GM19463 (cell line): ENCODE results near the gene TMEM145.

Source experiments
- ATAC-seq: cut with Tn5 transposase; IDR thresholded peaks from one replicate; pipeline ENCODE4 v1.9.1; 2021; ENCODE audit warnings: mild to moderate bottlenecking, moderate library complexity; ENCODE audit not compliant: unreplicated experiment

The TMEM145 gene

GRCh38 chr19:42357290-42357689 is 44.2 kb downstream of the TMEM145 start:
- ATAC-seq: no peak

- no peak for ATAC-seq
These were observed 47.9 kb downstream of the TMEM145 start for GRCh38 chr19:42360787-42361544.

- ATAC-seq: no peak
These were observed 48.4 kb downstream of the TMEM145 start for GRCh38 chr19:42361545-42361910.

- ATAC-seq: no peak
These were observed 49.2 kb downstream of the TMEM145 start for GRCh38 chr19:42362342-42362741.

GRCh38 chr19:42362891-42363440 is 49.9 kb downstream of the TMEM145 start:
- ATAC-seq: no peak

GRCh38 chr19:42363614-42364346 is 50.7 kb downstream of the TMEM145 start:
- no peak for ATAC-seq

GRCh38 chr19:42366673-42367072 is 53.6 kb downstream of the TMEM145 start:
- no peak for ATAC-seq

GRCh38 chr19:42367929-42368328 is 54.8 kb downstream of the TMEM145 start:
- ATAC-seq: no peak

- ATAC-seq: no peak
These were observed 55.3 kb downstream of the TMEM145 start for GRCh38 chr19:42368360-42368759.

- no peak for ATAC-seq
These were observed 55.7 kb downstream of the TMEM145 start for GRCh38 chr19:42368765-42369164.

GRCh38 chr19:42369433-42370067 is 56.4 kb downstream of the TMEM145 start:
- no peak for ATAC-seq

GRCh38 chr19:42370068-42370520 is 57.0 kb downstream of the TMEM145 start:
- no peak for ATAC-seq

- ATAC-seq: no peak
These were observed 57.6 kb downstream of the TMEM145 start for GRCh38 chr19:42370626-42371175.
